H1 (cell line): ENCODE data around the gene ELFN2. TPM values are rescaled to one million over a fixed set of nuclear protein-coding genes. Genes with fewer than 3 reads are reported as not detected.

Experiments used
- BACH1 ChIP-seq: IDR thresholded peaks from 2 replicates; pipeline ENCODE4 v1.6.1; 2012; ENCODE audit warnings: low read length, improper control_type of control experiment
- EP300 ChIP-seq, 2 experiments: IDR thresholded peaks; 1 replicate in 1 of 2; 2 replicates in 1 of 2; pipeline ENCODE4 v1.6.1; 2011 to 2012; ENCODE audit warnings: low read depth in 2 of 2, low read length in 2 of 2, mild to moderate bottlenecking in 2 of 2, borderline replicate concordance in 1 of 2, inconsistent platforms in 1 of 2, moderate library complexity in 1 of 2
- HDAC2 ChIP-seq, 2 experiments: fragments of 300-600 bp in 1 of 2; sonication (generic) in 1 of 2; IDR thresholded peaks; 2 replicates each; pipeline ENCODE4 v1.6.1; 2011 to 2012; ENCODE audit warnings: low read depth in 2 of 2, low read length in 2 of 2, mild to moderate bottlenecking in 2 of 2, moderate library complexity in 2 of 2, borderline replicate concordance in 1 of 2, inconsistent platforms in 1 of 2
- KDM1A ChIP-seq: fragments of 200-600, 300-600 bp; sonication (generic); IDR thresholded peaks from 2 replicates; pipeline ENCODE4 v1.7.1; 2016; ENCODE audit warnings: mild to moderate bottlenecking, low read length, borderline replicate concordance
- SUZ12 ChIP-seq: fragments of 200-600 bp; sonication (generic); IDR thresholded peaks from 2 replicates; pipeline ENCODE4 v1.6.1; 2012; ENCODE audit warnings: mild to moderate bottlenecking, inconsistent platforms, low read length, moderate library complexity, mixed read lengths
- TAF7 ChIP-seq: optimal IDR thresholded peaks from 2 replicates; pipeline ENCODE3; 2011; ENCODE audit warnings: low read depth, mild to moderate bottlenecking, inconsistent platforms, low read length, moderate library complexity, borderline replicate concordance
- TEAD4 ChIP-seq: IDR thresholded peaks from 2 replicates; pipeline ENCODE4 v1.6.1; 2012; ENCODE audit warnings: low read depth, low read length, inconsistent platforms, mixed read lengths
- polyA plus RNA-seq, 7 experiments: library from polyadenylated mRNA; depleted of rRNA in 3 of 7; stranded (reverse) in 5 of 7; unstranded in 2 of 7; fragments of >200 nt in 5 of 7; fragments of 200-250 nt in 2 of 7; gene quantifications; 1 replicate in 5 of 7; 2 replicates in 1 of 7; 4 replicates in 1 of 7; pipeline versions ENCODE4 v1.2.1 to v1.2.3, GENCODE V29; 2011 to 2013; ENCODE audit warnings: missing spikeins in 2 of 7, mixed read lengths in 2 of 7
- total RNA-seq: library from RNA; stranded (reverse); fragmentation: NEBNext Ultra II Directional; extraction: Animal tissue kit (Norgen Biotek cat#: 25700); gene quantifications from 2 replicates; pipeline ENCODE4 v1.2.1, GENCODE V29; 2021
- TF ChIP-seq, protein P1 (sequence below): fragments of 300-600 bp; sonication (generic); IDR thresholded peaks from 2 replicates; pipeline ENCODE4 v1.7.1; 2012; ENCODE audit warnings: low read length, moderate library complexity, mild to moderate bottlenecking, inconsistent platforms; ENCODE audit not compliant: insufficient replicate concordance

ELFN2 gene
- total and polyA plus RNA-seq, 2 of the 8 experiments (the other 6 are each of a cell fraction or from before 2014, with no cell fraction given), result 0.63 to 0.88 TPM

GRCh38 chr22:37427711-37428635, 694 bp upstream of the ELFN2 start (continued):
- TF ChIP-seq, protein P1, sequence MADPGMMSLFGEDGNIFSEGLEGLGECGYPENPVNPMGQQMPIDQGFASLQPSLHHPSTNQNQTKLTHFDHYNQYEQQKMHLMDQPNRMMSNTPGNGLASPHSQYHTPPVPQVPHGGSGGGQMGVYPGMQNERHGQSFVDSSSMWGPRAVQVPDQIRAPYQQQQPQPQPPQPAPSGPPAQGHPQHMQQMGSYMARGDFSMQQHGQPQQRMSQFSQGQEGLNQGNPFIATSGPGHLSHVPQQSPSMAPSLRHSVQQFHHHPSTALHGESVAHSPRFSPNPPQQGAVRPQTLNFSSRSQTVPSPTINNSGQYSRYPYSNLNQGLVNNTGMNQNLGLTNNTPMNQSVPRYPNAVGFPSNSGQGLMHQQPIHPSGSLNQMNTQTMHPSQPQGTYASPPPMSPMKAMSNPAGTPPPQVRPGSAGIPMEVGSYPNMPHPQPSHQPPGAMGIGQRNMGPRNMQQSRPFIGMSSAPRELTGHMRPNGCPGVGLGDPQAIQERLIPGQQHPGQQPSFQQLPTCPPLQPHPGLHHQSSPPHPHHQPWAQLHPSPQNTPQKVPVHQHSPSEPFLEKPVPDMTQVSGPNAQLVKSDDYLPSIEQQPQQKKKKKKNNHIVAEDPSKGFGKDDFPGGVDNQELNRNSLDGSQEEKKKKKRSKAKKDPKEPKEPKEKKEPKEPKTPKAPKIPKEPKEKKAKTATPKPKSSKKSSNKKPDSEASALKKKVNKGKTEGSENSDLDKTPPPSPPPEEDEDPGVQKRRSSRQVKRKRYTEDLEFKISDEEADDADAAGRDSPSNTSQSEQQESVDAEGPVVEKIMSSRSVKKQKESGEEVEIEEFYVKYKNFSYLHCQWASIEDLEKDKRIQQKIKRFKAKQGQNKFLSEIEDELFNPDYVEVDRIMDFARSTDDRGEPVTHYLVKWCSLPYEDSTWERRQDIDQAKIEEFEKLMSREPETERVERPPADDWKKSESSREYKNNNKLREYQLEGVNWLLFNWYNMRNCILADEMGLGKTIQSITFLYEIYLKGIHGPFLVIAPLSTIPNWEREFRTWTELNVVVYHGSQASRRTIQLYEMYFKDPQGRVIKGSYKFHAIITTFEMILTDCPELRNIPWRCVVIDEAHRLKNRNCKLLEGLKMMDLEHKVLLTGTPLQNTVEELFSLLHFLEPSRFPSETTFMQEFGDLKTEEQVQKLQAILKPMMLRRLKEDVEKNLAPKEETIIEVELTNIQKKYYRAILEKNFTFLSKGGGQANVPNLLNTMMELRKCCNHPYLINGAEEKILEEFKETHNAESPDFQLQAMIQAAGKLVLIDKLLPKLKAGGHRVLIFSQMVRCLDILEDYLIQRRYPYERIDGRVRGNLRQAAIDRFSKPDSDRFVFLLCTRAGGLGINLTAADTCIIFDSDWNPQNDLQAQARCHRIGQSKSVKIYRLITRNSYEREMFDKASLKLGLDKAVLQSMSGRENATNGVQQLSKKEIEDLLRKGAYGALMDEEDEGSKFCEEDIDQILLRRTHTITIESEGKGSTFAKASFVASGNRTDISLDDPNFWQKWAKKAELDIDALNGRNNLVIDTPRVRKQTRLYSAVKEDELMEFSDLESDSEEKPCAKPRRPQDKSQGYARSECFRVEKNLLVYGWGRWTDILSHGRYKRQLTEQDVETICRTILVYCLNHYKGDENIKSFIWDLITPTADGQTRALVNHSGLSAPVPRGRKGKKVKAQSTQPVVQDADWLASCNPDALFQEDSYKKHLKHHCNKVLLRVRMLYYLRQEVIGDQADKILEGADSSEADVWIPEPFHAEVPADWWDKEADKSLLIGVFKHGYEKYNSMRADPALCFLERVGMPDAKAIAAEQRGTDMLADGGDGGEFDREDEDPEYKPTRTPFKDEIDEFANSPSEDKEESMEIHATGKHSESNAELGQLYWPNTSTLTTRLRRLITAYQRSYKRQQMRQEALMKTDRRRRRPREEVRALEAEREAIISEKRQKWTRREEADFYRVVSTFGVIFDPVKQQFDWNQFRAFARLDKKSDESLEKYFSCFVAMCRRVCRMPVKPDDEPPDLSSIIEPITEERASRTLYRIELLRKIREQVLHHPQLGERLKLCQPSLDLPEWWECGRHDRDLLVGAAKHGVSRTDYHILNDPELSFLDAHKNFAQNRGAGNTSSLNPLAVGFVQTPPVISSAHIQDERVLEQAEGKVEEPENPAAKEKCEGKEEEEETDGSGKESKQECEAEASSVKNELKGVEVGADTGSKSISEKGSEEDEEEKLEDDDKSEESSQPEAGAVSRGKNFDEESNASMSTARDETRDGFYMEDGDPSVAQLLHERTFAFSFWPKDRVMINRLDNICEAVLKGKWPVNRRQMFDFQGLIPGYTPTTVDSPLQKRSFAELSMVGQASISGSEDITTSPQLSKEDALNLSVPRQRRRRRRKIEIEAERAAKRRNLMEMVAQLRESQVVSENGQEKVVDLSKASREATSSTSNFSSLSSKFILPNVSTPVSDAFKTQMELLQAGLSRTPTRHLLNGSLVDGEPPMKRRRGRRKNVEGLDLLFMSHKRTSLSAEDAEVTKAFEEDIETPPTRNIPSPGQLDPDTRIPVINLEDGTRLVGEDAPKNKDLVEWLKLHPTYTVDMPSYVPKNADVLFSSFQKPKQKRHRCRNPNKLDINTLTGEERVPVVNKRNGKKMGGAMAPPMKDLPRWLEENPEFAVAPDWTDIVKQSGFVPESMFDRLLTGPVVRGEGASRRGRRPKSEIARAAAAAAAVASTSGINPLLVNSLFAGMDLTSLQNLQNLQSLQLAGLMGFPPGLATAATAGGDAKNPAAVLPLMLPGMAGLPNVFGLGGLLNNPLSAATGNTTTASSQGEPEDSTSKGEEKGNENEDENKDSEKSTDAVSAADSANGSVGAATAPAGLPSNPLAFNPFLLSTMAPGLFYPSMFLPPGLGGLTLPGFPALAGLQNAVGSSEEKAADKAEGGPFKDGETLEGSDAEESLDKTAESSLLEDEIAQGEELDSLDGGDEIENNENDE, result no peak
- TF ChIP-seq TEAD4, result no peak
- no peak for TF ChIP-seq BACH1
- no peak for TF ChIP-seq TAF7
- TF ChIP-seq EP300 (IDR thresholded peaks at IDR 0.05; ENCODE audit: borderline replicate concordance in 1 of 2, low read depth in 2 of 2, low read length in 2 of 2), result no peak
- peak in 1 of 2 experiments; percentile 81; a peak in 1 of 4 replicates for TF ChIP-seq HDAC2 (IDR thresholded peaks at IDR 0.05; ENCODE audit: borderline replicate concordance in 1 of 2, low read depth in 2 of 2, low read length in 2 of 2)
- TF ChIP-seq KDM1A, result peak; percentile 96
- TF ChIP-seq SUZ12, result peak; percentile 76
